Transverse colon (tissue), 4 donors: Measurements from ENCODE around the gene STAB2. TPM values are rescaled to one million over a fixed set of nuclear protein-coding genes. Genes with fewer than 3 reads are reported as not detected.

ENCODE experiments used
- DNase-seq: peaks from one replicate; pipeline ENCODE4 v3.0.0-alpha.2; 2019
- H3K27ac ChIP-seq, 4 donors: fragments of 200-600 bp; sonication (generic); 2 replicates each; pipeline ENCODE4 v1.5.1; 2016 to 2018; ENCODE audit warnings: inconsistent platforms in 4 of 4
- H3K27me3 ChIP-seq: fragments of 200-600 bp; sonication (generic); 2 replicates; pipeline ENCODE4 v1.5.1; 2017; ENCODE audit warnings: inconsistent platforms
- H3K36me3 ChIP-seq, 4 donors: fragments of 200-600 bp; sonication (generic); 2 replicates each; pipeline ENCODE4 v1.5.1; 2017 to 2019; ENCODE audit warnings: inconsistent platforms in 4 of 4
- H3K4me1 ChIP-seq, 4 donors: fragments of 200-600 bp; sonication (generic); 2 replicates each; pipeline ENCODE4 v1.5.1; 2017 to 2020; ENCODE audit warnings: inconsistent platforms in 4 of 4
- H3K4me3 ChIP-seq, 4 donors: fragments of 200-600 bp; sonication (generic); 1 replicate in 1 of 4; 2 replicates in 3 of 4; pipeline versions ENCODE4 v1.5.1 to v1.6.1; 2017 to 2019; ENCODE audit warnings: inconsistent platforms in 4 of 4
- H3K9me3 ChIP-seq, 2 donors: fragments of 200-600 bp; sonication (generic); 2 replicates each; pipeline ENCODE4 v1.5.1; 2017 to 2019; ENCODE audit warnings: inconsistent platforms in 2 of 2
- EP300 ChIP-seq: sonication (generic); formaldehyde crosslinking; IDR thresholded peaks from one replicate; pipeline ENCODE4 v1.6.1; 2017; ENCODE audit warnings: antibody characterized with exemption, low read depth
- POLR2A ChIP-seq: fragments of 450-650 bp; IDR thresholded peaks from one replicate; pipeline ENCODE4 v1.6.1; 2016; ENCODE audit warnings: antibody characterized with exemption, mild to moderate bottlenecking, moderate library complexity
- POLR2AphosphoS5 ChIP-seq, 3 donors: sonication (generic); formaldehyde crosslinking; IDR thresholded peaks; one replicate each; pipeline ENCODE4 v1.6.1; 2016; ENCODE audit warnings: antibody characterized with exemption in 3 of 3
- WGBS, 2 donors: methylation state at CpG; one replicate each; pipeline ENCODE4 v1.1.5; 2018; ENCODE audit warnings: low coverage in 1 of 2; 5-methylcytosine and 5-hydroxymethylcytosine counted together
- in situ Hi-C, 4 donors: fragments of 200-750 bp; cut with MboI; loops; one replicate each; pipeline versions ENCODE4 v1.15.0 to v1.15.1; 2017; ENCODE audit warnings: low sequenced_read_pairs in 3 of 4, low pct_ligation_motif_present in 1 of 4, low pct_unique_long_range_greater_than_20kb in 1 of 4
- intact Hi-C: fragments of 100-400 bp; cut with DNase I; formaldehyde crosslinking; loops from one replicate; pipeline ENCODE4 v1.15.1; 2023; ENCODE audit warnings: low total_unique reads
- total RNA-seq, 4 donors: library from RNA; depleted of rRNA; stranded (reverse); fragments of >200 nt; gene quantifications; one replicate each; pipeline ENCODE4 v1.1.0, GENCODE V29; 2016
- TF ChIP-seq, protein P1 (sequence below), 5 experiments: fragments of 200-600 bp in 3 of 5; fragments of 450-650 bp in 2 of 5; sonication (generic) in 3 of 5; IDR thresholded peaks; 1 replicate in 2 of 5; 2 replicates in 3 of 5; pipeline ENCODE4 v1.5.1; 2016 to 2017; ENCODE audit warnings: antibody characterized with exemption in 5 of 5, inconsistent platforms in 3 of 5, mild to moderate bottlenecking in 2 of 5, moderate library complexity in 1 of 5

STAB2 gene
- total RNA-seq, 4 donors from 2014 or later = 0.48 to 1.9 (median 1.1) TPM; not detected in 1

DNA sequence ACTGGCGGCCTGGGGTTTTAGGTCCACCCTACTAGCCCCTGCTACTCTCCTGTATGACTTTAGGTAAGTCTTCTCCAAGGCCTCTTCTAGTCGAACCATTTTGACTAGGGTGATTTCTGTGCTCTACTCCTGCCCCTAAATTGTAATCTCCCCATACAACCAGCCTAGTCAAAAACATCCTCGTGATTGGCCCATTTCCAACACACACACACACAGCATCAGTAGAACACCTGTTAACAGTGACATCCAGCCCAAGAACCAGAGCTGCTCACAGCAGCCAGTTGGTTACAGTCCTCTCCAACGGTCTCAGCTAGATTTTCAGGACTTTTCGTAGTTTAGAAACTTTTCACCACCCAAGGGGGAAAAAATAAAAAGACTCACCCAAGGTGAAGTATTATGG is 223.0 kb downstream of the STAB2 start:
- TF ChIP-seq, protein P1, sequence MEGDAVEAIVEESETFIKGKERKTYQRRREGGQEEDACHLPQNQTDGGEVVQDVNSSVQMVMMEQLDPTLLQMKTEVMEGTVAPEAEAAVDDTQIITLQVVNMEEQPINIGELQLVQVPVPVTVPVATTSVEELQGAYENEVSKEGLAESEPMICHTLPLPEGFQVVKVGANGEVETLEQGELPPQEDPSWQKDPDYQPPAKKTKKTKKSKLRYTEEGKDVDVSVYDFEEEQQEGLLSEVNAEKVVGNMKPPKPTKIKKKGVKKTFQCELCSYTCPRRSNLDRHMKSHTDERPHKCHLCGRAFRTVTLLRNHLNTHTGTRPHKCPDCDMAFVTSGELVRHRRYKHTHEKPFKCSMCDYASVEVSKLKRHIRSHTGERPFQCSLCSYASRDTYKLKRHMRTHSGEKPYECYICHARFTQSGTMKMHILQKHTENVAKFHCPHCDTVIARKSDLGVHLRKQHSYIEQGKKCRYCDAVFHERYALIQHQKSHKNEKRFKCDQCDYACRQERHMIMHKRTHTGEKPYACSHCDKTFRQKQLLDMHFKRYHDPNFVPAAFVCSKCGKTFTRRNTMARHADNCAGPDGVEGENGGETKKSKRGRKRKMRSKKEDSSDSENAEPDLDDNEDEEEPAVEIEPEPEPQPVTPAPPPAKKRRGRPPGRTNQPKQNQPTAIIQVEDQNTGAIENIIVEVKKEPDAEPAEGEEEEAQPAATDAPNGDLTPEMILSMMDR (IDR thresholded peaks at IDR 0.05) = no peak
- TF ChIP-seq POLR2AphosphoS5 (IDR thresholded peaks at IDR 0.05) = no peak
- no peak for TF ChIP-seq POLR2A
- no peak for TF ChIP-seq EP300
- WGBS, 2 donors = 73 to 82% methylated on average over 4 to 5 of the region's 5 CpGs
- in situ Hi-C loops = no loop called here

DNA sequence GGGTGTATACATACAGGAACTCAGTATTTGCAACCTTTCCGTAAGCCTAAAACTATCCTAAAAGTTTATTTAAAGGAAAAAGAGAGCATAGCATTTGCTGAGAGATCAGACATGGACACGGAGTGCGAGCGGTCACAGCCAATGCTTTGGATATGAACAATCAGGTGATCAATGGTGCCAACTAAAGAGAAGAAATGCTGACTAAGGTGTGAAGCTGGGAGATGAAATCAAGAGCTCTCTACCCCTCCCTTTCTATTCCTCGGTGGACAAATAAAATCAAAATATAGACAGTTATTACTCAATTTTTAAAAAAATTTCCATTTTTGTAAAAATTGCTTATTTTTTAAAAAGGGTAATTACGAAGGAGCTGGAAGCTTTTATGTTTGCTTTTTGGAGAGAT is 224.7 kb downstream of the STAB2 start:
- TF ChIP-seq, protein P1 (IDR thresholded peaks at IDR 0.05) = no peak
- TF ChIP-seq POLR2AphosphoS5 (IDR thresholded peaks at IDR 0.05) = no peak
- TF ChIP-seq POLR2A = no peak
- TF ChIP-seq EP300 = no peak
- WGBS, 2 donors = 80 to 87% methylated on average over 6 of the region's 6 CpGs
- H3K4me3 ChIP-seq = no peak overlapping the region

More for the DNA sequence above, 223.0 kb downstream of the STAB2 start:
- Histone ChIP-seq H3K27ac (peak overlapping the region in 1 of 4 donors; percentile 33), H3K27me3 (no peaks in the 10 kb centered on the region), H3K4me3 (no peak overlapping the region), H3K9me3 (no peaks in the 10 kb centered on the region), H3K4me1 (peaks cover 0 to 20% (median 2%) of the 10 kb centered on the region in 4 donors), H3K36me3 (peaks cover 0 to 9% (median 0%) of the 10 kb centered on the region in 4 donors)
- DNase-seq = no peak
- intact Hi-C loops = no loop called here

DNA sequence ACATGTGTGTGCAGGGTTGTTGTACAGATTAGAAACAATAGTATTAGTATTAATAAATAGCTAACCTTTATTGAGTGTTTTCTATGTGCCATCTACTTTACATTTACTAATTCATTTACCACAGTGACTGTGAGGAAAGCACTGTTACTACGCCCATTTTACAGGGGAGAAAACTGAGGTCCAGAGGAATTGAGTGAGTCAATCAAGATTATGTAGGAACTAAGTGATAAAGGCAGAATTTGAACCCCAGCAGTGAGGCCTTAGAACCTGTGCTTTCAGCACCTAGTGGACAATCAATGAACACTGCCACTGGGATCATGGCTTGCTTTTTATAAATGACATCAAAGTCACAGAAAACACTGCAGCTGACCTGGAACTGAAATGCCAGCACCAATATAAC is 225.7 kb downstream of the STAB2 start:
- TF ChIP-seq POLR2A (no peak), POLR2AphosphoS5 (IDR thresholded peaks at IDR 0.05) (no peak)
- TF ChIP-seq, protein P1 (IDR thresholded peaks at IDR 0.05) = no peak
- 95 to 100% methylated on average over 1 of the region's 1 CpG for WGBS, 2 donors
- Histone ChIP-seq H3K36me3 (peaks cover 0 to 9% (median 0%) of the 10 kb centered on the region in 4 donors), H3K4me3 (no peak overlapping the region), H3K9me3 (no peaks in the 10 kb centered on the region), H3K4me1 (peaks cover 0 to 10% (median 0%) of the 10 kb centered on the region in 4 donors), H3K27me3 (no peaks in the 10 kb centered on the region), H3K27ac (no peak overlapping the region)
- intact Hi-C loops (no loop called here), in situ Hi-C loops (no loop called here)
- DNase-seq = no peak

More for the DNA sequence above, 224.7 kb downstream of the STAB2 start:
- intact Hi-C loops (no loop called here), in situ Hi-C loops (no loop called here)
- Histone ChIP-seq H3K9me3 (no peaks in the 10 kb centered on the region), H3K4me1 (peaks cover 0 to 15% (median 0%) of the 10 kb centered on the region in 4 donors), H3K27me3 (no peaks in the 10 kb centered on the region), H3K27ac (peak overlapping the region in 1 of 4 donors; percentile 33), H3K36me3 (peaks cover 0 to 9% (median 0%) of the 10 kb centered on the region in 4 donors)
- no peak for DNase-seq

DNA sequence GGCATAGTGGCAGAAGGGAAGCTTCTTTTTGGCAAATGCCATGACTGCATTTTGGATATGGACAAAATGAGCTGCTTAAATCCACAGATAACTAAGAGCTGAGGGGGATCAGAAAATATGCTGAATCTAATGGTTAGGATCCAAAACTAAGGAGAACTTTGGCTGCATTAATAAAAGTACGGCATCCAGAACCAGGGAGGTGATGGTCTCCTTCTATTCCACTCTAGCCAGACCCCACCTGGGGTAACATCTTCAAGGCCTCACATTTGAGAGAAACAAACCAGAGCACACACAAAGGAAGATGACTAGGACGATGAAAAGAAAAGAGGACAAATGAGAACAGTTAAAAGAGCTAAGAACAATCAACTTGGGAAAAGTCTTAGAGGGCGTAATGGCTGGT is 226.4 kb downstream of the STAB2 start:
- WGBS, 2 donors = 85 to 93% methylated on average over 3 of the region's 3 CpGs

More for the DNA sequence above, 226.4 kb downstream of the STAB2 start:
- Histone ChIP-seq H3K4me1 (peaks cover 0 to 7% (median 0%) of the 10 kb centered on the region in 4 donors), H3K27me3 (no peaks in the 10 kb centered on the region), H3K27ac (peak overlapping the region in 1 of 4 donors; percentile 1), H3K9me3 (no peaks in the 10 kb centered on the region), H3K4me3 (no peak overlapping the region), H3K36me3 (peaks cover 0 to 9% (median 0%) of the 10 kb centered on the region in 4 donors)
- in situ Hi-C loops = no loop called here
- no peak for DNase-seq
- intact Hi-C loops = no loop called here
- TF ChIP-seq EP300 = no peak
- no peak for TF ChIP-seq POLR2AphosphoS5 (IDR thresholded peaks at IDR 0.05)
- TF ChIP-seq, protein P1 (IDR thresholded peaks at IDR 0.05) = no peak
- TF ChIP-seq POLR2A = no peak
